DND-41 (cell line): Measurements from ENCODE around the gene ABCG4.
"Not testable (repeated sequence)": the region's sequence is repeated elsewhere in the genome, so short reads cannot be mapped to it uniquely, and the experiment has no call there.

ENCODE experiments used
- ATAC-seq: fragments of 200-7000 bp; cut with Tn5 transposase; 3 replicates; pipeline ENCODE4 v1.9.1; 2021; ENCODE audit warnings: low read depth; ENCODE audit not compliant: insufficient read depth
- DNase-seq: peaks from one replicate; pipeline ENCODE4 v3.0.0-alpha.2; 2020
- H2AFZ ChIP-seq: 2 replicates; pipeline ENCODE4 v1.6.0; 2012; ENCODE audit warnings: low read depth, low read length
- H3K27ac ChIP-seq: 2 replicates; pipeline ENCODE4 v1.5.1; 2012; ENCODE audit warnings: low read length, inconsistent platforms
- H3K27me3 ChIP-seq: fragments of 200-600 bp; sonication (generic); 2 replicates; pipeline ENCODE4 v1.6.0; 2012; ENCODE audit warnings: low read length, mild to moderate bottlenecking, inconsistent platforms; ENCODE audit not compliant: insufficient read depth, poor library complexity
- H3K36me3 ChIP-seq: 2 replicates; pipeline ENCODE4 v1.5.1; 2012; ENCODE audit warnings: low read length, inconsistent platforms; ENCODE audit not compliant: insufficient read depth
- H3K4me1 ChIP-seq: 2 replicates; pipeline ENCODE4 v1.5.1; 2012; ENCODE audit warnings: mild to moderate bottlenecking, low read length; ENCODE audit not compliant: insufficient read depth
- H3K4me2 ChIP-seq: 2 replicates; pipeline ENCODE4 v1.6.0; 2012; ENCODE audit warnings: mild to moderate bottlenecking, moderate library complexity, low read length, inconsistent platforms; ENCODE audit not compliant: insufficient read depth
- H3K4me3 ChIP-seq, 2 experiments: fragments of 200-600 bp in 1 of 2; shearing (Covaris generic) in 1 of 2; 2 replicates each; pipeline ENCODE4 v1.5.1; 2012 to 2016; ENCODE audit warnings: inconsistent platforms in 2 of 2, low read length in 2 of 2, mild to moderate bottlenecking in 2 of 2, low read depth in 1 of 2, moderate library complexity in 1 of 2
- H3K79me2 ChIP-seq: 2 replicates; pipeline ENCODE4 v1.6.0; 2012; ENCODE audit warnings: low read length, inconsistent platforms; ENCODE audit not compliant: insufficient read depth
- H3K9ac ChIP-seq: 2 replicates; pipeline ENCODE4 v1.6.0; 2012; ENCODE audit warnings: low read depth, mild to moderate bottlenecking, inconsistent platforms, low read length, moderate library complexity
- H3K9me3 ChIP-seq: 2 replicates; pipeline ENCODE4 v1.5.1; 2012; ENCODE audit warnings: low read length, moderate library complexity, mild to moderate bottlenecking, inconsistent platforms; ENCODE audit not compliant: insufficient read depth, severe bottlenecking
- H4K20me1 ChIP-seq: 2 replicates; pipeline ENCODE4 v1.6.0; 2012; ENCODE audit warnings: low read length; ENCODE audit not compliant: insufficient read depth
- CTCF ChIP-seq: IDR thresholded peaks from 2 replicates; pipeline ENCODE4 v1.5.1; 2012; ENCODE audit warnings: borderline replicate concordance, low read length, moderate library complexity, mild to moderate bottlenecking; ENCODE audit not compliant: poor library complexity, severe bottlenecking; ENCODE audit errors: extremely low read depth
- EZH2 ChIP-seq: IDR thresholded peaks from 3 replicates; pipeline ENCODE4 v1.6.1; 2012; ENCODE audit warnings: borderline replicate concordance, low read depth, mild to moderate bottlenecking, moderate library complexity, low read length, inconsistent platforms; ENCODE audit not compliant: severe bottlenecking

The ABCG4 gene

GRCh38 chr11:119196833-119197483 lies 48.1 kb downstream of the ABCG4 start:
- no peak overlapping the region for H3K4me2 ChIP-seq
- 0 out of 2 replicates have a peak overlapping the region, but pooled peaks have one; percentile 24 for H2AFZ ChIP-seq
- no peaks in the 10 kb centered on the region for H3K9me3 ChIP-seq
- no peak overlapping the region for H3K9ac ChIP-seq
- DNase-seq: peak; percentile 77
- H3K27me3 ChIP-seq: no peaks in the 10 kb centered on the region
- H3K4me3 ChIP-seq: no peak overlapping the region
- no peaks in the 10 kb centered on the region for H3K79me2 ChIP-seq
- peaks cover 7% of the 10 kb centered on the region; the same call in 1 of the 2 replicates for H3K4me1 ChIP-seq
- H4K20me1 ChIP-seq: no peaks in the 10 kb centered on the region
- peak; percentile 99 for ATAC-seq
- TF ChIP-seq CTCF (peak; percentile 91), EZH2 (no peak)
- no peak overlapping the region for H3K27ac ChIP-seq
- H3K36me3 ChIP-seq: no peaks in the 10 kb centered on the region

- no peak for DNase-seq
- H3K27me3 ChIP-seq: no peaks in the 10 kb centered on the region
- H4K20me1 ChIP-seq: no peaks in the 10 kb centered on the region
- TF ChIP-seq CTCF (no peak), EZH2 (no peak)
- H3K36me3 ChIP-seq: no peaks in the 10 kb centered on the region
- H3K9ac ChIP-seq: no peak overlapping the region
- no peak overlapping the region for H3K27ac ChIP-seq
- no peak overlapping the region for H3K4me2 ChIP-seq
- peaks cover 7% of the 10 kb centered on the region; the same call in 1 of the 2 replicates for H3K4me1 ChIP-seq
- no peaks in the 10 kb centered on the region for H3K79me2 ChIP-seq
- ATAC-seq: no peak
- H3K9me3 ChIP-seq: no peaks in the 10 kb centered on the region
- H3K4me3 ChIP-seq: no peak overlapping the region
- no peak overlapping the region for H2AFZ ChIP-seq
Observed at GRCh38 chr11:119198925-119199324, 50.1 kb downstream of the ABCG4 start.

- DNase-seq: not testable (repeated sequence)
Observed at GRCh38 chr11:119201236-119201635, 52.4 kb downstream of the ABCG4 start.

GRCh38 chr11:119202554-119202953 lies 53.7 kb downstream of the ABCG4 start:
- Histone ChIP-seq H3K4me2 (no peak overlapping the region), H4K20me1 (no peaks in the 10 kb centered on the region), H3K9ac (no peak overlapping the region), H3K27ac (no peak overlapping the region), H3K4me1 (peaks cover 17% of the 10 kb centered on the region), H2AFZ (no peak overlapping the region), H3K79me2 (peaks cover 14% of the 10 kb centered on the region), H3K4me3 (no peak overlapping the region), H3K27me3 (no peaks in the 10 kb centered on the region), H3K9me3 (no peaks in the 10 kb centered on the region), H3K36me3 (no peaks in the 10 kb centered on the region)
- no peak for DNase-seq
- ATAC-seq: no peak
- no peak for TF ChIP-seq CTCF
- no peak for TF ChIP-seq EZH2

More at GRCh38 chr11:119201236-119201635, 52.4 kb downstream of the ABCG4 start:
- not testable (repeated sequence) for H3K27me3 ChIP-seq, H3K9me3 ChIP-seq, H3K9ac ChIP-seq, H3K79me2 ChIP-seq, H3K27ac ChIP-seq, ATAC-seq, H4K20me1 ChIP-seq, H3K4me3 ChIP-seq, H2AFZ ChIP-seq, H3K36me3 ChIP-seq, H3K4me2 ChIP-seq
- H3K4me1 ChIP-seq: peaks cover 16% of the 10 kb centered on the region
